Measurements from ENCODE around the gene SCARF2.

DNA sequence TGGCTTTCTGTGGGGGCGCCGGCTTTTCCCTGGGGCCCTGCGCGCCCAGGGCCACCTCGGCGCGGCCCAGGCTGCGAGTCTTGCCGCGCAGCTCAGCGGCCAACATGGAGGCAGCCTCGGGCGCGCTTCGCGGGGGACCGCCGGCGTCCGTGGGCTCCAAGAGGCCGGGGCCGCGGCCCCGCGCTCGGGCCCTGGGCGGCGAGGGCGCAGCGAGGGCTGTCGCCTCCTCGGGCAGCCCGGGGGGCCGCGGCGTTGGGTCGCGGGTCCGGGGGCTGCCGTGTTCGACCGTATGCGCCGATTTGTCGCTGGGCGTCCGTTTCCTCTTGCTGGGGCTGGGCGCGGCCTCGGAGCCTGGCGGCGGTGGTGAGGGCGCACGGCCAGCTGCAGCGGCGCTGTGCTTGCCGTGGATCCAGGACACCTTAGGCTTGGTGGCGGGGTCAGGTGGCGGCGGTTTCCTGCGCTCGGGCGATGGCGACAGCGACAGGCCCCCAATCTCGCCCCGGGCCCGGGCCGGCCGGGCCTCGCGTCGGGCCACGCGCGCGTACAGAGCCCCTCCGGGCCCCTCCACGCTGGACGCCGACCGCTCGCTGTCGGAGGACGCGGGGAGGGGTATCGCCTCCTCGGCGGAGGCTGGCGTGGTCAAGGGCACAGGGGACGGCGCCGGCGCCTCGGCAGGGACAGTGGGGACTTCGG lies 11.9 kb downstream of the SCARF2 start:
- TF ChIP-seq POLR2AphosphoS5 (IDR thresholded peaks at IDR 0.05; ENCODE audit: low read depth, low read length) (no peak), POLR2A (IDR thresholded peaks at IDR 0.05; ENCODE audit: low read depth, low read length) (no peak), TAF1 (IDR thresholded peaks at IDR 0.05; ENCODE audit: borderline replicate concordance, low read depth, low read length) (no peak)
